ENCODE results near the gene KIAA1586.
"Not testable (repeated sequence)": the region's sequence is repeated elsewhere in the genome, so short reads cannot be mapped to it uniquely, and the experiment has no call there.

Gene KIAA1586

GRCh38 chr6:57047257-57047585 is 728 bp downstream of the KIAA1586 start:
- DNase-seq (ENCODE audit: low read depth) = not testable (repeated sequence)

DNA sequence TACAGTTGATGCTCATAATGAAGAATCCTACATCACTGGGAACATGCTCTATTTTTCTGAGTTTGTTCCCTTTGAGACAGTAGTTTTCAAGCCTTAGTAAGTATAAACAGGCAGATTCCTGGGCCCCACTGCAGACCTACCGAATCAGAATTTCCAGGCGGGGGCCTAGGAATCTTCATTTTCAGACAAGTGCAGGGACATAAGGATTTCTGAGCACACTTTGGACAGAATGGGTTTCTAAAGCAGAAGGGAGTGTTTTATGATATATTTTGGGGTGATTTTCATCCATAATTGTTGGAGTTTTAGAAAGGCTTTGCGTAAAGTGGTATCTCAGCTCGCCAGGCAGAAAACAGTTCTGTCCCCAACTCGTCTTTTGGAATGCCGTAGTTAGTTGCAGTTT is 1.4 kb downstream of the KIAA1586 start:
- not testable (repeated sequence) for DNase-seq (ENCODE audit: low read depth)

- no peak for DNase-seq (ENCODE audit: low read depth)
Measured at GRCh38 chr6:57048577-57048976, 2.1 kb downstream of the KIAA1586 start.

GRCh38 chr6:57063847-57064246 is 17.4 kb downstream of the KIAA1586 start:
- DNase-seq (ENCODE audit: low read depth) = no peak

- DNase-seq (ENCODE audit: low read depth) = no peak
Measured at GRCh38 chr6:57064809-57065208, 18.3 kb downstream of the KIAA1586 start.

DNA sequence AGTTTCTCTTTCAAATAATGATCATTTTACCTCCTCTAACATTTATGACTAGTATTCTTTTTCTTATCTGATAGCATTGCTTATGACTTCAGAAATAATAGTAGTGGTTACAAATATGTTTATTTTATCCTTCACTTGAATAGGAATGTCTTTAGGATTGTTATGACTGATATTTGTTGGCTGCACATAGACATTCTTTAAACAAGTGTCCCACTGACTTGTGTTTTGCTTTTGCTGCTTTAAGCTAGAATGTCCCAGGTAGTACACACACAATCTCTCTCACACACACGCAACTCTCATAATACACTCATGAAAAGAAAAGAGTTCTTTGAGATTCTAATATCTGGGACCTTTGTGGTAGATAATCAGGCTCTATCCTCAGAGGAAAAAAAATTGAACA is 21.6 kb downstream of the KIAA1586 start:
- DNase-seq (ENCODE audit: low read depth) = no peak

DNA sequence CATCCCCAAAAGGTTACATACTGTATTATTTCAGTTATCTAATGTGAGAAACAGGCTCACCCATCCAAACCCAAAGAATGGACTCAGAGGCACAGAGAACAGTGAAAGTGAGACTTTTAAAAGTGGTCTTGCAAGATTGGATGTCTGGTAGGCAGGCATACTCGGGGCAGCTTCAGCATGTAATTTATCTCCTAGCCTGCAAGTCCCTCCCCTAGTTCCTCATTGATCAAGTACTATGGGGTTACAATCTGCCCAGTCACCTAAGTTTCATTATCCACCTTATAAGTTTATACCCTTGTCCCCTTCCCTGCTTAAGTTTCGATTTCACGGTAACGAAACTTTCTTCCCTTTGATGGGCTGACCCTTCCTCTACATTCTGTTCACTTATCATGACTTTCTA is 22.7 kb downstream of the KIAA1586 start:
- no peak for DNase-seq (ENCODE audit: low read depth)

DNA sequence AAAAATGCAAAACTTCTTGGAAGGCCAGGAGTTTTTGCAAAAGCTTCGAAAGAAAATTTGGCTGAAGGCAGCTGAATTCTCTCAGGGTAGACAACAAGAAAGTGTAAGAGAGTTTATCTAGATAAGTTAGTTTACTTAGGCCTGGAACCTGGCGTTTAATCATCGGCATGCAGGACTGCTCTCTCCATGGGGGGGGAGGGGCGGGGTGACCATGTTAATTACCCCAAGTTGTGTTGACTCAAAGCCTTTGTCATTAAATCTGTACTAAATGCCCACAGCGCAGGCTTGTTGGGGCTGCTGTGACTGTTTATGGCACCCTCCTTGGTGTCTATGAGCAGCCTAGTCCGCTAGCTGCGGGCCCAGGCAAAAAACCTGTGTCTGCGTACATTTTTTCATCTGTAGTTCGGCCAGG is 23.4 kb downstream of the KIAA1586 start:
- no peak for DNase-seq (ENCODE audit: low read depth)

DNA sequence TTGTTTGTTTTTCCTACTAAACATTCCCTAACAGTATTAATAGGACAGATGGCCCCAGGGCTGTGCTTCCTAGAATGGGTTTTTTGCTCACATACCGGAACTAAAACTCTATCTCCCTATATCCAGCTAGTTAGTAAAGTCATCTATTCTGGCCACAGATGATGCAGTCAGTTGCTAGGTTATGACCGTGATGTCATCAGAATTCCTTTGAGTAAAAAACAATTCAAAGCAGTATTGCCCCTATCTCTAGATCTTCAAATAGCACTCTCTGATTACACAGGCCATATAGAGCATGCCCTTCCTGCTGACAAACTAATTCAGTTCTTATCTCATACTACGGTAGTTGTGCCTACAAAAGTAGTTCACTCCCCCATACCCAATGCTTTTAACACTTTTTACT is 25.6 kb downstream of the KIAA1586 start:
- DNase-seq (ENCODE audit: low read depth) = no peak

GRCh38 chr6:57074383-57074782 is 27.9 kb downstream of the KIAA1586 start:
- no peak for DNase-seq (ENCODE audit: low read depth)

DNA sequence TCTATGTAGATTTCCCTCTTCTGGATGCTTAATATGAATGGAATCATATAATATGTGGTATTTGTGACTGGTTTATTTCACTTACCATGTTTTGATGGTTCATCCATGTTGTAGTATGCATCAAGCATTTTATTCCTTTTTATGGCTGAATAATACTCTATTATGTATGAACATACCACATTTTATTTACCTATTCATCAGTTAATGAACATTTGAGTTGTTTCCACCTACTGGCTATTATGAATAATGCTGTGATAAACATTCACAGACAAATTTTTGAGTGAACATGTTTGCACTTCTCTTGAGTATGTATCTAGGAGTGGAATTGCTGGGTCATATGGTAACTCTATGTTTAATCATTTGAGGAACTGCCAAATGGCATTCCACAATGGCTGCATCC is 28.6 kb downstream of the KIAA1586 start:
- DNase-seq (ENCODE audit: low read depth) = no peak

GRCh38 chr6:57078531-57079207 is 32.2 kb downstream of the KIAA1586 start:
- no peak for DNase-seq (ENCODE audit: low read depth)

GRCh38 chr6:57085471-57085870 is 39.0 kb downstream of the KIAA1586 start:
- no peak for DNase-seq (ENCODE audit: low read depth)

DNA sequence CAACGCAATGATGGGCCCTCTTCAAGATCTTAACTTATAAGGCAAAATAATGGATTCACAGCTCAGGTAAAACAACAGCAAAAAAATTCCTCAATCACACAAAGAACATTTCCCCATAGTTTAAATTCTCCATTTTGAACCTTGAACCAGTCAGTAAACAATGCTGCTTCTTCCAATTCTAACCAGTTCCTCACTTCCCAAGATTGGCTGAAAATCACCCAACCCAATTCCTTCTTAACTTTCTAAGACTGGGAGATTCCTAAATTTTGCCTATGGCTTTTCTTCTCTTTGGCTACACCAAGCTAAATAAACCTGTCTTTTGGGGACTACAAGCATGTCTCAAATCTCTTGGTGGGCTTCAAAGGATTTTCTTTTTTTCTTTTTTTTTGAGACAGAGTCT is 40.4 kb downstream of the KIAA1586 start:
- DNase-seq (ENCODE audit: low read depth) = no peak

- no peak for DNase-seq (ENCODE audit: low read depth)
Measured at GRCh38 chr6:57087916-57088315, 41.4 kb downstream of the KIAA1586 start.

DNA sequence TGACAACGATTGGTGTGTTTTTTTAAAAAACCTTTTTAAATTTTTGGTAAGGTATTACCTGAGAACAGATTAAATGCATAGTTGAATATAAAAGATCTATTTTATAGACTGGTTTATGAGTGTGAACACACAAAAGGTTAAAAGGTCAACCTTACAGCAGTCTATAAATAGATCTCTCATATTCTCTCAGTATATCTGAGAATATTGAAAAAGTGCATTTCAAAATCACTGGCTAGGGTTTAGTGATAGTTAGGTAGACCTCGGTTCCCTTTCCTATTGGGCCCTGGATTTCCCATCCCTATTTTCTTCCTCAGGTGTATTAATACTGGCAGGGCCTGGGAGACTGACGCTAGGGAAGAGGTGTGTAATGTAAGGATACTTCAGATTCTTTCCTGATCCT is 42.8 kb downstream of the KIAA1586 start:
- DNase-seq (ENCODE audit: low read depth) = no peak

- peak; percentile 93 for DNase-seq (ENCODE audit: low read depth)
Measured at GRCh38 chr6:57089687-57090457, 43.4 kb downstream of the KIAA1586 start, which contains the start of gene ZNF451. ZNF451 (plus strand) TSS chr6:57090188; CDS start chr6:57090254, 66 bp downstream.

GRCh38 chr6:57090458-57091067 is 44.1 kb downstream of the KIAA1586 start:
- not testable (repeated sequence) for DNase-seq (ENCODE audit: low read depth)

- DNase-seq (ENCODE audit: low read depth) = not testable (repeated sequence)
Measured at GRCh38 chr6:57091375-57091774, 44.9 kb downstream of the KIAA1586 start.

- DNase-seq (ENCODE audit: low read depth) = no peak
Measured at GRCh38 chr6:57094689-57095088, 48.2 kb downstream of the KIAA1586 start.

GRCh38 chr6:57097596-57097995 is 51.1 kb downstream of the KIAA1586 start:
- no peak for DNase-seq (ENCODE audit: low read depth)

GRCh38 chr6:57102976-57103375 is 56.5 kb downstream of the KIAA1586 start:
- no peak for DNase-seq (ENCODE audit: low read depth)

GRCh38 chr6:57104336-57104735 is 57.8 kb downstream of the KIAA1586 start:
- no peak for DNase-seq (ENCODE audit: low read depth)
